HG03139 (cell line): Measurements from ENCODE around the gene CELA3A.
"Not testable (repeated sequence)": the region's sequence is repeated elsewhere in the genome, so short reads cannot be mapped to it uniquely, and the experiment has no call there.

Experiments used
- ATAC-seq: cut with Tn5 transposase; IDR thresholded peaks from one replicate; pipeline ENCODE4 v1.9.1; 2021; ENCODE audit not compliant: unreplicated experiment

CELA3A gene

GRCh38 chr1:21981253-21981652 lies 20.2 kb upstream of the CELA3A start:
- ATAC-seq: not testable (repeated sequence)

- ATAC-seq: not testable (repeated sequence)
These were observed 19.3 kb upstream of the CELA3A start for GRCh38 chr1:21982122-21982521.

- ATAC-seq: not testable (repeated sequence)
These were observed 17.9 kb upstream of the CELA3A start for GRCh38 chr1:21983539-21983938.

- not testable (repeated sequence) for ATAC-seq
These were observed 15.6 kb upstream of the CELA3A start for GRCh38 chr1:21985893-21986292.

- ATAC-seq: not testable (repeated sequence)
These were observed 15.1 kb upstream of the CELA3A start for GRCh38 chr1:21986386-21986785.

- ATAC-seq: not testable (repeated sequence)
These were observed 11.6 kb upstream of the CELA3A start for GRCh38 chr1:21989672-21990393.

- ATAC-seq: not testable (repeated sequence)
These were observed 9.3 kb upstream of the CELA3A start for GRCh38 chr1:21992186-21992585.

- ATAC-seq: not testable (repeated sequence)
These were observed 6.7 kb upstream of the CELA3A start for GRCh38 chr1:21994716-21995115.

- not testable (repeated sequence) for ATAC-seq
These were observed 4.8 kb upstream of the CELA3A start for GRCh38 chr1:21996663-21996970.

- ATAC-seq: not testable (repeated sequence)
These were observed 3.4 kb upstream of the CELA3A start for GRCh38 chr1:21997891-21998623.

GRCh38 chr1:21998624-21999294 lies 2.7 kb upstream of the CELA3A start:
- not testable (repeated sequence) for ATAC-seq

GRCh38 chr1:21999645-22000044 lies 1.8 kb upstream of the CELA3A start:
- ATAC-seq: not testable (repeated sequence)

- ATAC-seq: not testable (repeated sequence)
These were observed 1.0 kb downstream of the CELA3A start for GRCh38 chr1:22002461-22002860.

GRCh38 chr1:22002875-22003274 lies 1.4 kb downstream of the CELA3A start:
- not testable (repeated sequence) for ATAC-seq

GRCh38 chr1:22003959-22004358 lies 2.5 kb downstream of the CELA3A start:
- not testable (repeated sequence) for ATAC-seq

GRCh38 chr1:22005261-22006149 lies 4.0 kb downstream of the CELA3A start:
- not testable (repeated sequence) for ATAC-seq

- ATAC-seq: not testable (repeated sequence)
These were observed 5.3 kb downstream of the CELA3A start for GRCh38 chr1:22006736-22007135.

GRCh38 chr1:22007262-22007661 lies 5.8 kb downstream of the CELA3A start:
- not testable (repeated sequence) for ATAC-seq

- ATAC-seq: not testable (repeated sequence)
These were observed 8.1 kb downstream of the CELA3A start for GRCh38 chr1:22009566-22009965.

GRCh38 chr1:22012752-22013151 lies 11.3 kb downstream of the CELA3A start:
- not testable (repeated sequence) for ATAC-seq
